ENCODE data around the gene USP20. TPM values are rescaled to one million over a fixed set of nuclear protein-coding genes. Genes with fewer than 3 reads are reported as not detected.

The USP20 gene
- total and polyA plus RNA-seq, 4 donors = 15.7 to 24.1 (median 21.4) TPM

DNA sequence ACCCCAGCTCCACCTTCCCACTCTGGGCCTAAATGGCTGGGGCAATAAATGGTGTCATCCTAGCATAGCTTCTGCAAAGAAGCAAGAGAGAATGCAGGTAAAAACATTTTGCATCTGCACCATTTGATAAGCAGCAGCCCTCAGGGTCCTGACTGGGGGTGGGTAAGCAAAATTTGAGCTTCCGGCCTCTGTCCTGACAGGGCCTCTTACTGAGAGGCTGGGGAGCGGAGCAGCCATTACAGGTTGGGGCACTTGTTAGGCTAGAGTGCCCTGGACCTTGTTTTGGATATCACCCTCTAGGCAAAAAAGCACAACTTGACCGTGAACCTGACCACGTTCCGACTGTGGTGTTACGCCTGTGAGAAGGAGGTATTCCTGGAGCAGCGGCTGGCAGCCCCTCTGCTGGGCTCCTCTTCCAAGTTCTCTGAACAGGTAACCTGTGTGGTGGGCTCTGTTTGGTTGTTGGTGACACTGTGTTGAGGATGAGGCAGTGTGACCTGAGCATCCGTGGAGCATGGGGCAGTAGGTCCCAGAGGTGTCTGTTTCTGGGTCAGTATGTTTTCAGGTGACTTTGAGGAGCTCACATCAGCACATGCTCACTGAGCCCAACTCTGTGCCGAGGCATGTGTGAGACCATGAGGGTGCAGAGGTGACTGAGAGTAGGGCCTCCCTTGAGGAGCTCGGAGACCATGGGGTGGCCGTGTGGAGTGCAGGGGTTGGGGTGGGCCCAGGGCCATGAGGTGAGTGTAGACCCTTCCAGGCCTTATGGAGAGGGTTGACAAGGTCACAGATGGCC is 23.1 kb downstream of the USP20 start:
- Histone ChIP-seq H3K36me3 (ENCODE audit: control insufficient read depth in 4 of 4, insufficient read depth in 4 of 4, low read length in 4 of 4) (peaks cover 13 to 51% (median 28%) of the 10 kb centered on the region in 4 donors), H3K27me3 (ENCODE audit: control insufficient read depth in 3 of 3, insufficient read depth in 3 of 3, low read length in 2 of 3) (no peaks in the 10 kb centered on the region), H3K27ac (ENCODE audit: low read depth in 1 of 2, low read length in 1 of 2) (no peak overlapping the region), H3K4me3 (no peak overlapping the region), H3K9ac (ENCODE audit: insufficient read depth in 1 of 2, low read length in 2 of 2) (no peak overlapping the region), H3K9me3 (ENCODE audit: control insufficient read depth in 4 of 4, insufficient read depth in 3 of 4, low read length in 3 of 4) (no peaks in the 10 kb centered on the region), H3K4me1 (ENCODE audit: control insufficient read depth in 5 of 5, insufficient read depth in 5 of 5, low read length in 5 of 5) (no peaks in the 10 kb centered on the region)
- no peak for TF ChIP-seq CTCF (IDR thresholded peaks at IDR 0.05; ENCODE audit: control extremely low read depth, extremely low read depth)
- DNase-seq (no peak), ATAC-seq (ENCODE audit: insufficient read depth, low FRiP score) (no peak)
- 88 to 94% methylated on average over 11 of the region's 11 CpGs for whole genome bisulfite sequencing, 2 donors

DNA sequence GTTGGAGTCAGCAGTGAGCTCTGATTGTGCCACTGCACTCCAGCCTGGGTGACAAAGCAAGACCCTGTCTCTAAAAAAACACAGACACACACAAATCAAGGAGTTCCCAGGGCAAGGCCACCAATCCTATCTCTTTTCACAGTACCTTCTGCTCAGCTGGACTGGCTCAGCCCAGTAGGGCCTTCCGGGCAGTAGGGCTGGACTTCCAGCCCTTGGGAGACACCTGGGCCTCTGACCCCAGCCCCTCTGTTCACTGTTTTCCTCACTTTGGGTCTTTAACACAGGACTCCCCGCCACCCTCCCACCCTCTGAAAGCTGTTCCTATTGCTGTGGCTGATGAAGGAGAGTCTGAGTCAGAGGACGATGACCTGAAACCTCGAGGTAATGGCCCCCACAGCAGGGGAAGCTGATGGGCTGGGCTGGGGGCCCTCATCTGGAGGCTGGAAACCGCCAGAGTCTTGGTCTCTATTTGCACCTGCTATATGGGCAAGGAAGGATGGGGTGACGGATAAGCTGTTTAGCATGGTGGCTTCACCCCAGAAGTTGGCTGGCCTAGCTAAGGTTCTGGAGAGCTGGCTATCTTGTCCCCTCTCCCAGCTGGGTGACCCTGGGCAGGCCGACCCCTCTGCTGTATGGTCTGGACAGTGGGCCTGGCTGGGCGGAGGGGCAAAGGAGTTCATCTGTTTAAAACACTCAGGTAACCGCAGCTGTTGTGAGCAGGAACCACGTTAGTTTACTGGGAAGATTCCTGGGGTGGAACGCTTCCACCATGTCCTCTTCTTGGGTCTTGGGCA is 25.6 kb downstream of the USP20 start:
- no peaks in the 10 kb centered on the region for H3K9me3 ChIP-seq (ENCODE audit: control insufficient read depth in 4 of 4, insufficient read depth in 3 of 4, low read length in 3 of 4)

GRCh38 chr9:129861447-129861827 is 26.2 kb downstream of the USP20 start:
- H3K27ac ChIP-seq (ENCODE audit: low read depth in 1 of 2, low read length in 1 of 2) = no peak overlapping the region
- no peak overlapping the region for H3K4me3 ChIP-seq
- WGBS, 2 donors = 87 to 88% methylated on average over 12 of the region's 12 CpGs
- peaks cover 9 to 56% (median 26%) of the 10 kb centered on the region in 4 donors for H3K36me3 ChIP-seq (ENCODE audit: control insufficient read depth in 4 of 4, insufficient read depth in 4 of 4, low read length in 4 of 4)
- no peaks in the 10 kb centered on the region for H3K27me3 ChIP-seq (ENCODE audit: control insufficient read depth in 3 of 3, insufficient read depth in 3 of 3, low read length in 2 of 3)
- DNase-seq (no peak), ATAC-seq (ENCODE audit: insufficient read depth, low FRiP score) (no peak)
- H3K9ac ChIP-seq (ENCODE audit: insufficient read depth in 1 of 2, low read length in 2 of 2) = no peak overlapping the region
- H3K9me3 ChIP-seq (ENCODE audit: control insufficient read depth in 4 of 4, insufficient read depth in 3 of 4, low read length in 3 of 4) = no peaks in the 10 kb centered on the region
- H3K4me1 ChIP-seq (ENCODE audit: control insufficient read depth in 5 of 5, insufficient read depth in 5 of 5, low read length in 5 of 5) = no peaks in the 10 kb centered on the region
- TF ChIP-seq CTCF (IDR thresholded peaks at IDR 0.05; ENCODE audit: control extremely low read depth, extremely low read depth) = no peak

More for the DNA sequence above, 25.6 kb downstream of the USP20 start:
- DNase-seq = no peak
- Histone ChIP-seq H3K9ac (ENCODE audit: insufficient read depth in 1 of 2, low read length in 2 of 2) (no peak overlapping the region), H3K27ac (ENCODE audit: low read depth in 1 of 2, low read length in 1 of 2) (no peak overlapping the region), H3K4me1 (ENCODE audit: control insufficient read depth in 5 of 5, insufficient read depth in 5 of 5, low read length in 5 of 5) (no peaks in the 10 kb centered on the region), H3K36me3 (ENCODE audit: control insufficient read depth in 4 of 4, insufficient read depth in 4 of 4, low read length in 4 of 4) (peaks cover 9 to 55% (median 26%) of the 10 kb centered on the region in 4 donors), H3K4me3 (no peak overlapping the region), H3K27me3 (ENCODE audit: control insufficient read depth in 3 of 3, insufficient read depth in 3 of 3, low read length in 2 of 3) (no peaks in the 10 kb centered on the region)
- 71 to 76% methylated on average over 11 of the region's 11 CpGs for WGBS, 2 donors
- no peak for ATAC-seq (ENCODE audit: insufficient read depth, low FRiP score)
- no peak for TF ChIP-seq CTCF (IDR thresholded peaks at IDR 0.05; ENCODE audit: control extremely low read depth, extremely low read depth)

Measured in lung (tissue), 12 donors.